ENCODE results near the gene UBE2R2.
"Not testable (repeated sequence)": the region's sequence is repeated elsewhere in the genome, so short reads cannot be mapped to it uniquely, and the experiment has no call there.

Gene UBE2R2

GRCh38 chr9:33816327-33817252 is at the start of gene UBE2R2:
UBE2R2 (plus strand) TSS chr9:33817160; CDS start chr9:33817758, 598 bp downstream.
- in situ Hi-C loops (cut with HindIII; ENCODE audit: low sequenced_read_pairs), result no loop called here
- DNase-seq (ENCODE audit: low read depth, low spot score), result peak; percentile 93
- TF ChIP-seq CTCF (IDR thresholded peaks at IDR 0.05; ENCODE audit: low read depth, low read length), result no peak
- H3K4me3 ChIP-seq (ENCODE audit: low read depth, low read length), result peak within 1 kb of the TSS; percentile 95

GRCh38 chr9:33770156-33770880 is 46.6 kb upstream of the UBE2R2 start:
- in situ Hi-C loops (cut with HindIII; ENCODE audit: low sequenced_read_pairs); H3K4me3 ChIP-seq (ENCODE audit: low read depth, low read length); DNase-seq (ENCODE audit: low read depth, low spot score): not testable (repeated sequence)

GRCh38 chr9:33773135-33773534 is 43.8 kb upstream of the UBE2R2 start:
- in situ Hi-C loops (cut with HindIII; ENCODE audit: low sequenced_read_pairs); H3K4me3 ChIP-seq (ENCODE audit: low read depth, low read length); DNase-seq (ENCODE audit: low read depth, low spot score): not testable (repeated sequence)

GRCh38 chr9:33774074-33774659 is 42.8 kb upstream of the UBE2R2 start:
- H3K4me3 ChIP-seq (ENCODE audit: low read depth, low read length); in situ Hi-C loops (cut with HindIII; ENCODE audit: low sequenced_read_pairs); DNase-seq (ENCODE audit: low read depth, low spot score): not testable (repeated sequence)

GRCh38 chr9:33776578-33776977 is 40.4 kb upstream of the UBE2R2 start:
- no peak overlapping the region for H3K4me3 ChIP-seq (ENCODE audit: low read depth, low read length)
- DNase-seq (ENCODE audit: low read depth, low spot score), result no peak
- in situ Hi-C loops (cut with HindIII; ENCODE audit: low sequenced_read_pairs), result no loop called here
- no peak for TF ChIP-seq CTCF (IDR thresholded peaks at IDR 0.05; ENCODE audit: low read depth, low read length)

- H3K4me3 ChIP-seq (ENCODE audit: low read depth, low read length), result no peak overlapping the region
- in situ Hi-C loops (cut with HindIII; ENCODE audit: low sequenced_read_pairs), result no loop called here
- DNase-seq (ENCODE audit: low read depth, low spot score), result peak; percentile 51
- peak; percentile 86 for TF ChIP-seq CTCF (IDR thresholded peaks at IDR 0.05; ENCODE audit: low read depth, low read length)
Measured at GRCh38 chr9:33778700-33779351, 38.1 kb upstream of the UBE2R2 start.

- TF ChIP-seq CTCF (IDR thresholded peaks at IDR 0.05; ENCODE audit: low read depth, low read length), result no peak
- in situ Hi-C loops (cut with HindIII; ENCODE audit: low sequenced_read_pairs), result no loop called here
- H3K4me3 ChIP-seq (ENCODE audit: low read depth, low read length), result no peak overlapping the region
- DNase-seq (ENCODE audit: low read depth, low spot score), result no peak
Measured at GRCh38 chr9:33780276-33780675, 36.7 kb upstream of the UBE2R2 start.
